ENCODE results near the gene PPID.
"Not testable (repeated sequence)": the region's sequence is repeated elsewhere in the genome, so short reads cannot be mapped to it uniquely, and the experiment has no call there.

PPID gene

DNA sequence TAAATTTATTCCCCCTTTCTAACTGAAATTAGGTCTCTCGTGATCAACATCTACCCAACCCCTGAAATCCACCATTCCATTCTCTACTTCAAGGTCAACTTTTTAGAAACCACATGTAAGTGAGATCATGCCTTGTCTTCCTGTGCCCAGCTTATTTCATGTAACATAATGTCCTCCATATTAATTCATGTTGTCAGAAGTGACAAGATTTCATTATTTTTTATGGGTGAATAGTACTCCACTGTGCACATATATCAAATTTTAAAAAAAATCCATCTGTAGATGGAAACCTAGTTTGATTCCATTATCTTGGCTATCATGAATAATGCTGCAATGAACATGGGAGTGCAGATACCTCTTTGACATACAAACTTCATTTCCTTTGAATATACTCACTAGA, 1.5 kb downstream of the PPID start:
- no peak for DNase-seq (ENCODE audit: low read depth)
- no peak for TF ChIP-seq CTCF (conservative IDR thresholded peaks at IDR 0.05; ENCODE audit: control insufficient read depth, insufficient read depth, low read depth, low read length)
- no peak overlapping the region for H3K4me3 ChIP-seq (ENCODE audit: control insufficient read depth, low read depth, low read length)

DNA sequence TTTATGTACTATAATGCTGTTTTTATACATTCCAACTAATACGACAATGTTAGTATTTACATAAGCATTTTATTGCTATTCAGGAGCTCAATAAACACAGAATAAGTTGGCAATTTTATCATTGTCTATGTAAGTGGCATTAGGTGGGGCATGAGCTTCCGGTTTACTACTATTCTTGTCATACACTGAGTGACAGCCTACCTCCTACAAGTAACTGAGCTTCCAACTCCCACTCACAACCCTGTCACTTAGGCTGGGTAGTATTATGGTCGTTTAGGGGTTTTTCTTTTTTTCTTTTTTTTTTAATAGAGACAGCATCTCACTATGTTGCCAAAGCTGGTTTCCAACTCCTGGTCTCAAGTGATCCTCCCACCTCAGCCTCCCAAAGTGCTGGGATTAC, 7.4 kb downstream of the PPID start:
- no peak for TF ChIP-seq CTCF (conservative IDR thresholded peaks at IDR 0.05; ENCODE audit: control insufficient read depth, insufficient read depth, low read depth, low read length)
- no peak overlapping the region for H3K4me3 ChIP-seq (ENCODE audit: control insufficient read depth, low read depth, low read length)
- no peak for DNase-seq (ENCODE audit: low read depth)

DNA sequence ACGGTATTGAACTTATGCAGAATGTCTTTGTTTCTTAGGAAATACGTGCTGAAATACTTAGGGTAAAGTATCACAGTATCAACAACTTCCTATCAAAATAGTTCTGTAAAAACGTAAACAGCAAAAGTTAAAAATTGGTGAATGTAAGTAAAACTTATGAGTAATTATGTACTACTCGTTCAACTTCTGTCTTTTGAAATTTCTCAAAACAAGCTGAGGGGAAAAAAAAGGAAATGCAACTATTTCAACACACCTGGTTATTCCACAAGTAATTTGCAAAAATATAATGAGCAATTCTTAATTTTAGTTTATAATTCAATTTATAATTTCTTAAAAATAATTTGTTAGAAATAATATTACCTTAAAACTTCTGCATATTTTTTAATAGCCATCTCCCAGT, 8.3 kb downstream of the PPID start:
- H3K4me3 ChIP-seq (ENCODE audit: control insufficient read depth, low read depth, low read length) = no peak overlapping the region
- TF ChIP-seq CTCF (conservative IDR thresholded peaks at IDR 0.05; ENCODE audit: control insufficient read depth, insufficient read depth, low read depth, low read length) = no peak
- DNase-seq (ENCODE audit: low read depth) = no peak

DNA sequence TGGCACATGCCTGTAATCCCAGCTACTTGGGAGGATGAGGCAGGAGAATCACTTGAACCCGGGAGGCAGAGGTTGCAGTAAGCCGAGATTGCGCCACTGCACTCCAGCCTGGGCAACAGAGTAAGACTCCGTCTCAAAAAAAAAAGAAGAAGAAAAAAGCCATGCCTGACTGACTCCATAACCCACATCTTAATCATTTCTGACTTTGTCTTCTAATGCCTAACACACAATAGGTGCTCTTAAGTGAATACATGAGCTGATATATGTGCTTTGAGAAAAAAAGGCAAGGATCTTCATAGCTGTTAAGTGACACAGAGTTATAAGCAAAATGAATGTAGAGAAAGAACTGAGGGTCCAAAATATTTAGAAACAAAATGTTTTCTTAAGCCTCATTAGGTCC, 10.6 kb downstream of the PPID start:
- H3K4me3 ChIP-seq (ENCODE audit: control insufficient read depth, low read depth, low read length); DNase-seq (ENCODE audit: low read depth): not testable (repeated sequence)

GRCh38 chr4:158710814-158711213, 12.4 kb downstream of the PPID start:
- no peak overlapping the region for H3K4me3 ChIP-seq (ENCODE audit: control insufficient read depth, low read depth, low read length)
- TF ChIP-seq CTCF (conservative IDR thresholded peaks at IDR 0.05; ENCODE audit: control insufficient read depth, insufficient read depth, low read depth, low read length) = peak; percentile 21
- DNase-seq (ENCODE audit: low read depth) = peak; percentile 15

DNA sequence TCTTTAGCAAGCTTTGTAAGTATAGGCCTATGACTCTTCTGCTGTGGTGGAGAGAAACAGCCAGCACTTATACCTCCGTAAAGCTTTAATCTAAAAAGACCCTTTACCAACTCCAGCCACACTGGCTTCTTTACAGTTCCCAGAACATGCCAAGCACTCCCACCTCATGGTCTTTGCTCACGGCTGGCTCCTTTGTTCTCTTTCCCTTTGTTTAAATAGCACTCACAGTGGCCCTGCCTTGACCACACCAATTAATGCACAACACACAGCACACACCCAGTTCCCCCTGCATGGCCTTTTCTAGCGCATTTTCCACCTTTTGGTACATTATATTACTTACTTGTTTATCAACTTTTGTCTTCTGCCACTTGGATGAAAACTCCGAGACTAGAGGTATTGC, 18.9 kb downstream of the PPID start:
- no peak overlapping the region for H3K4me3 ChIP-seq (ENCODE audit: control insufficient read depth, low read depth, low read length)
- no peak for TF ChIP-seq CTCF (conservative IDR thresholded peaks at IDR 0.05; ENCODE audit: control insufficient read depth, insufficient read depth, low read depth, low read length)
- DNase-seq (ENCODE audit: low read depth) = no peak

- no peak overlapping the region for H3K4me3 ChIP-seq (ENCODE audit: control insufficient read depth, low read depth, low read length)
These were observed 34.4 kb downstream of the PPID start for GRCh38 chr4:158688813-158689212.

More at GRCh38 chr4:158688813-158689212, 34.4 kb downstream of the PPID start:
- TF ChIP-seq CTCF (conservative IDR thresholded peaks at IDR 0.05; ENCODE audit: control insufficient read depth, insufficient read depth, low read depth, low read length) = no peak
- no peak for DNase-seq (ENCODE audit: low read depth)
